OCI-LY7 (cell line): ENCODE data around the gene HARBI1. TPM values are rescaled to one million over a fixed set of nuclear protein-coding genes. Genes with fewer than 3 reads are reported as not detected.

Experiments
- BruUV-seq: library from RNA; stranded (reverse); fragments of 400-500 nt; replicated peaks from 2 replicates; lab custom pipeline; 2021; lab: Mats Ljungman, UMichigan
- CTCF ChIA-PET: fragments of 300-600 bp; sonication (Branson Sonifier 250); formaldehyde crosslinking; loops from one replicate; lab custom pipeline; 2022; ENCODE audit warnings: antibody characterized with exemption; ENCODE audit not compliant: unreplicated experiment; lab: Charles Lee
- POLR2A ChIA-PET: fragments of 300-600 bp; sonication (Branson Sonifier 250); formaldehyde crosslinking; loops from one replicate; lab custom pipeline; 2022; ENCODE audit warnings: antibody characterized with exemption; lab: Charles Lee
- DNase-seq: peaks from one replicate; pipeline ENCODE4 v3.0.0-alpha.2; 2015; ENCODE audit warnings: low spot score
- H2AFZ ChIP-seq: fragments of 200-600 bp; sonication (generic), shearing (Covaris generic); 2 replicates; pipeline ENCODE4 v1.6.1; 2014; ENCODE audit warnings: mild to moderate bottlenecking, antibody characterized with exemption, low read length, moderate library complexity
- H3K27ac ChIP-seq: fragments of 200-600 bp; sonication (generic); 2 replicates; pipeline ENCODE4 v1.5.1; 2014; ENCODE audit warnings: mixed run types, low read depth, mild to moderate bottlenecking, moderate library complexity, low read length, inconsistent platforms; ENCODE audit not compliant: poor library complexity, severe bottlenecking
- H3K36me3 ChIP-seq: fragments of 200-600 bp; sonication (generic); 2 replicates; pipeline ENCODE4 v1.6.1; 2014; ENCODE audit warnings: mild to moderate bottlenecking, antibody characterized with exemption, low read length, moderate library complexity, mixed read lengths; ENCODE audit not compliant: insufficient read depth
- H3K4me1 ChIP-seq: fragments of 200-600 bp; sonication (generic); 2 replicates; pipeline ENCODE4 v1.5.1; 2014; ENCODE audit warnings: mild to moderate bottlenecking, low read length; ENCODE audit not compliant: insufficient read depth, poor library complexity, severe bottlenecking
- H3K4me2 ChIP-seq: fragments of 200-600 bp; sonication (generic); 2 replicates; pipeline ENCODE4 v1.6.1; 2014; ENCODE audit warnings: mild to moderate bottlenecking, low read length
- H3K4me3 ChIP-seq: fragments of 200-600 bp; sonication (generic); 2 replicates; pipeline ENCODE4 v1.5.1; 2014; ENCODE audit warnings: mild to moderate bottlenecking, low read depth, low read length; ENCODE audit not compliant: poor library complexity, severe bottlenecking
- H3K79me2 ChIP-seq: fragments of 200-600 bp; sonication (generic); 2 replicates; pipeline ENCODE4 v1.6.1; 2016; ENCODE audit warnings: low read depth, mild to moderate bottlenecking, low read length, moderate library complexity, mixed read lengths; ENCODE audit not compliant: insufficient read depth
- H3K9me2 ChIP-seq: fragments of 200-600 bp; sonication (generic); 2 replicates; pipeline ENCODE4 v1.6.1; 2016; ENCODE audit warnings: mild to moderate bottlenecking, low read length, mixed read lengths; ENCODE audit not compliant: insufficient read depth
- H3K9me3 ChIP-seq: fragments of 200-600 bp; sonication (generic); 2 replicates; pipeline ENCODE4 v1.6.1; 2014; ENCODE audit warnings: mild to moderate bottlenecking, mixed run types, low read length, mixed read lengths
- H4K20me1 ChIP-seq: fragments of 200-600 bp; sonication (generic); 2 replicates; pipeline ENCODE4 v1.6.1; 2014; ENCODE audit warnings: mild to moderate bottlenecking, antibody characterized with exemption, low read length, moderate library complexity, mixed read lengths; ENCODE audit not compliant: insufficient read depth
- EZH2phosphoT487 ChIP-seq: fragments of 200-600 bp; sonication (generic); IDR thresholded peaks from 2 replicates; pipeline ENCODE4 v1.6.1; 2018; ENCODE audit warnings: low read depth, borderline replicate concordance, mild to moderate bottlenecking, mixed run types, antibody characterized with exemption, low read length, moderate library complexity, mixed read lengths
- intact Hi-C: fragments of 100-400 bp; cut with micrococcal nuclease; formaldehyde crosslinking; loops from one replicate; pipeline ENCODE4 v1.10.0; 2022; ENCODE audit not compliant: unreplicated experiment
- total RNA-seq, 2 experiments: library from RNA; depleted of rRNA in 1 of 2; stranded (reverse); fragments of >200 nt in 1 of 2; shearing (Covaris generic) in 1 of 2; gene quantifications; 2 replicates each; pipeline ENCODE4 v1.2.3, GENCODE V29; 2014 to 2022
- TF ChIP-seq, protein P1 (sequence below): fragments of 200-600 bp; sonication (generic); conservative IDR thresholded peaks from 2 replicates; pipeline ENCODE4 v1.5.1; 2014; ENCODE audit warnings: mild to moderate bottlenecking, antibody characterized with exemption, low read length, moderate library complexity, mixed read lengths

HARBI1 gene
- total RNA-seq, 2 experiments from 2014 or later, result 4.8 to 8.4 TPM

DNA sequence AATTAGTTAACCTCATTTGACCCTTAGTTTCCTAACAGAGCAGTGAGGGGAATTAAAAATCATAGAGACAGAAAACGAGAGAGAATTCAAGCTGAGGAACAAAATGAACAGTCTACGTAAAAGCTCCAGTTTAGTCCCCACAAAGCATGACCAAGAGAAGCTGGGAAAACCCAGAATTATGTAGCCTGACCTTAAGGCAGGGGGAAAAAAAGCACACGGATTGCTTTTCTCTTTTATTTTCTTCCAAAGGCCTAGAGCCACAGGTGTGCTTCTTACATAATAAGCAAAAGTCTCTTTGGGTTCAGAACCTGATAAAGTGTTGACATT is 22.7 kb downstream of the HARBI1 start:
- no peaks in the 10 kb centered on the region for H3K9me2 ChIP-seq

DNA sequence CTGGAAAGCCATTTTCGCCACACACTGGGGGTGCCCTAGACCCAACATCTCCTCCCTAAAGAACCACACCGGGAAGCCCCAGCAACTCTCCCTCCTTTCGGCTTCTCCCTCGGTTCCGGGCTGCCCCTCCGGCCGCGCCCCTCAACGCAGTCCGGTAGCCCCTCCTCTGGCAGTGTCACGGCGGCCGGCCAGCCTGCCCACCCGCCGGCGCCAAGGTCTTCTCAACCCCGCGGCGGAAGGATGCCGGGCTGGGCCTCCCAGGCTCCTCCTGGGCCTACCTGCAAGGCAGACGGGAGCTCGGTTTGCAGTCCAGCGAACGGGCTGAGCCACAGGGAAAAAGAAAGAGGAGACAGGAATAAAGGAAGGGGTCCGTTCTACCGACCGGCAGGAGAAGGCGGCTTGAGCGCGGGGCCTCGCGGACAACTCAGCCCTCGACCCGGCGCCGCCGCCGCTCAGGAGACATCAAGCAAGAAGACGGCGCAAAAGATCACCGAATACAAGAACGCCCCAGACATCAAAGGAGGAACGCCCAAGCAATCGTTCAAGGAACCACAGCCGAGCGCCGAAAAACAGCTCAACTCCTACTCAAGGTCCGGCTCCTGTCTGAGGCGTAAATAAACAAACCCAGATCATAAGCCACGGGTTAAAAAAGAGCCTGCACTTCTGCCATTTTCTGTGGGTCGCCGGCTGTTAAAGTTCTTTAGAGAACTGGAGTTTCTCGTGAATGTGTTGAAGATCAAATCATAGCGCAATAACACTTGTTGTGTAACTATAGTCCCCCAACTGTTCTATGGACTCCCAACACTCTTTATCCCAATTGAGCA is 23.3 kb downstream of the HARBI1 start, which contains the start of gene AMBRA1:
AMBRA1 (minus strand) TSS at position 474 of the 824 bp plus-strand sequence. CDS start 45,643 bp downstream, outside the sequence.
- H3K4me1 ChIP-seq, result peaks cover 22% of the 10 kb centered on the region
- H3K36me3 ChIP-seq, result no peaks in the 10 kb centered on the region; the same call in 1 of the 2 replicates
- TF ChIP-seq, protein P1, sequence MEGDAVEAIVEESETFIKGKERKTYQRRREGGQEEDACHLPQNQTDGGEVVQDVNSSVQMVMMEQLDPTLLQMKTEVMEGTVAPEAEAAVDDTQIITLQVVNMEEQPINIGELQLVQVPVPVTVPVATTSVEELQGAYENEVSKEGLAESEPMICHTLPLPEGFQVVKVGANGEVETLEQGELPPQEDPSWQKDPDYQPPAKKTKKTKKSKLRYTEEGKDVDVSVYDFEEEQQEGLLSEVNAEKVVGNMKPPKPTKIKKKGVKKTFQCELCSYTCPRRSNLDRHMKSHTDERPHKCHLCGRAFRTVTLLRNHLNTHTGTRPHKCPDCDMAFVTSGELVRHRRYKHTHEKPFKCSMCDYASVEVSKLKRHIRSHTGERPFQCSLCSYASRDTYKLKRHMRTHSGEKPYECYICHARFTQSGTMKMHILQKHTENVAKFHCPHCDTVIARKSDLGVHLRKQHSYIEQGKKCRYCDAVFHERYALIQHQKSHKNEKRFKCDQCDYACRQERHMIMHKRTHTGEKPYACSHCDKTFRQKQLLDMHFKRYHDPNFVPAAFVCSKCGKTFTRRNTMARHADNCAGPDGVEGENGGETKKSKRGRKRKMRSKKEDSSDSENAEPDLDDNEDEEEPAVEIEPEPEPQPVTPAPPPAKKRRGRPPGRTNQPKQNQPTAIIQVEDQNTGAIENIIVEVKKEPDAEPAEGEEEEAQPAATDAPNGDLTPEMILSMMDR, result no peak
- H3K4me2 ChIP-seq, result peak within 1 kb of the TSS; percentile 94
- H4K20me1 ChIP-seq, result peaks cover 13% of the 10 kb centered on the region; the same call in 1 of the 2 replicates
- H3K9me3 ChIP-seq, result no peaks in the 10 kb centered on the region
- BruUV-seq, result TSS peak; percentile 63
- peak within 1 kb of the TSS; percentile 36 for H3K27ac ChIP-seq
- no peaks in the 10 kb centered on the region for H3K9me2 ChIP-seq
- H3K4me3 ChIP-seq, result peak within 1 kb of the TSS; percentile 85
- H2AFZ ChIP-seq, result peak within 1 kb of the TSS; percentile 96
- DNase-seq, result peak; percentile 94
- ChIA-PET POLR2A (interaction anchor here (0.6 to 1.6 kb wide), 5 partner anchors 15 to 180 kb away, joined by 3 to 6 read pairs (median 4); no protein-coding TSS in a partner anchor), CTCF (interaction anchor here (1.2 to 1.3 kb wide), 2 partner anchors 22 to 24 kb away, joined by 3 read pairs; partner anchors contain the start of gene ATG13)
- peaks cover 50% of the 10 kb centered on the region for H3K79me2 ChIP-seq
- intact Hi-C loops, result loop anchor here (2.0 kb wide), 1 partner anchor 23 kb away; the partner anchor contains the start of genes ATG13 and HARBI1

More for the DNA sequence above, 22.7 kb downstream of the HARBI1 start:
- Histone ChIP-seq H4K20me1 (peaks cover 13% of the 10 kb centered on the region; the same call in 1 of the 2 replicates), H3K9me3 (no peaks in the 10 kb centered on the region), H3K36me3 (no peaks in the 10 kb centered on the region; the same call in 1 of the 2 replicates), H3K4me1 (peaks cover 22% of the 10 kb centered on the region), H3K79me2 (peaks cover 44% of the 10 kb centered on the region), H3K27ac (peak overlapping the region; percentile 29), H3K4me3 (peak overlapping the region; percentile 85), H3K4me2 (peak overlapping the region; percentile 72), H2AFZ (peak overlapping the region; percentile 96)
- BruUV-seq, result no TSS peak
- no peak for DNase-seq
- ChIA-PET POLR2A (interaction anchor here (0.6 to 1.6 kb wide), 4 partner anchors 15 to 181 kb away, joined by 3 to 6 read pairs (median 5); no protein-coding TSS in a partner anchor), CTCF (interaction anchor here (1.2 to 1.3 kb wide), 2 partner anchors 21 to 23 kb away, joined by 3 read pairs; partner anchors contain the start of gene ATG13)
- TF ChIP-seq EZH2phosphoT487, result no peak
- intact Hi-C loops, result loop anchor here (2.0 kb wide), 1 partner anchor 22 kb away; the partner anchor contains the start of genes ATG13 and HARBI1
